DMS79 treated with DMSO at 0.1 percent for 48 hours (cell line): ENCODE results near the gene FHIT.

Experiments
- DNase-seq: peaks from one replicate; lab custom pipeline; 2025; lab: John Stamatoyannopoulos, UW

The FHIT gene

DNA sequence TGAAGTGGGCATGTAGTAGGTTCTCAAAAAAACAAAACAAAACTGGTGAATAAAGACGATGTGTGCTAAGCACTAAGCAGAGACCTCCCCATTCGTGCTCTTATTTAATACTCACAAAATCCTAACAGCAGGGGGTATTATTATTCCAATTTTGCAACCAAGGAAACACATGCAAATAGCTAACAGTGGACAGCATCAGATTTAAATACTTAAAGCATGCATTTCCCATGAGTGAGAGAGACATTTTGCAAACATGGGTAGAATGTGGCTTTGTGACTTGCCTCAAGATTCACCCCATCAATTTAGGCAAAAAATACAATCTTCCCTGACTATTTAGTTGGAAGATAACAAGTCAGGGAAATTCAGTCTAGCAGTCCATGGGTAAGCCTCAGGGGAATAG, 1255.2 kb downstream of the FHIT start:
- no peak for DNase-seq

- no peak for DNase-seq
These were observed 1255.7 kb downstream of the FHIT start for GRCh38 chr3:59995563-59995962.

- no peak for DNase-seq
These were observed 1256.4 kb downstream of the FHIT start for GRCh38 chr3:59994732-59995304.

GRCh38 chr3:59992578-59992977, 1258.7 kb downstream of the FHIT start:
- DNase-seq, result no peak

GRCh38 chr3:59990915-59991314, 1260.3 kb downstream of the FHIT start:
- no peak for DNase-seq

- DNase-seq, result no peak
These were observed 1268.7 kb downstream of the FHIT start for GRCh38 chr3:59982510-59982909.

DNA sequence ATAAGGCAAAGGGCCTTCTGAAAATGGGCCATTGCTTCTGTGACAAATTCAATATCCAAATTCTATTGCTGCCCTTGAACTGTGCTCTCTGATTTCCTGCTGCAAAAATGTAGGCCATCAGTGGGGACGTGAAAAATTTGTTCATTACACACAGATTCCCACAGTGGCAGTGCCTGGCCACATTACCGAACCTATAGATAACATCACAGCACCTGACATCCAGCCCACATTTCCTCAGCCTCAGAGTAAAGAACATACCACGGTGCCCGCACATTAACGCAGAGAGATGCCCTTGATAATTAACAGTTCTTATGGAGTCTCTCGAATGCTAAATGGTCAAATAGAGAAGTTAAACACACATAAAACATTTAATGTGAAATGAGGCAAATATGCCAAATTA, 1269.9 kb downstream of the FHIT start:
- DNase-seq, result no peak

DNA sequence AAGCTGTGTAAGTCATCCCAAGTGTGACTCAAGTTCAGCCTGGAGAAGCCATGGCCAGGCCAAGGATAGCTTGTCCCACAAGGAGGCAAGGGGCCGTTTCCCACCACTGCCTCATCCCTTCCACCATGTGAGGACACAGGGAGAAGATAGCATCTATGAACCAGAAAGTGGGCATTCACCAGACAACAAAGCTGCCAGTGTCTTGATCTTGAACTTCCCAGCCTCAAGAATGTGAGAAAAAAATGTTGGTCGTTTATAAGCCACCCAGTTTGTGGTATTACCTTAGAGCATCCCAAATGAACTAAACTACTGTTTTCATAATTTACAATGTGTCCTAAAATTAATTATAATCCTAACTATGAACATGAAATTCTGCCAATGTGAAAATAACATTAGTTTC, 1270.7 kb downstream of the FHIT start:
- DNase-seq, result no peak

GRCh38 chr3:59979542-59979941, 1271.7 kb downstream of the FHIT start:
- no peak for DNase-seq

GRCh38 chr3:59978979-59979378, 1272.3 kb downstream of the FHIT start:
- no peak for DNase-seq

- DNase-seq, result no peak
These were observed 1280.5 kb downstream of the FHIT start for GRCh38 chr3:59970796-59971195.

GRCh38 chr3:59970376-59970775, 1280.9 kb downstream of the FHIT start:
- DNase-seq, result no peak

DNA sequence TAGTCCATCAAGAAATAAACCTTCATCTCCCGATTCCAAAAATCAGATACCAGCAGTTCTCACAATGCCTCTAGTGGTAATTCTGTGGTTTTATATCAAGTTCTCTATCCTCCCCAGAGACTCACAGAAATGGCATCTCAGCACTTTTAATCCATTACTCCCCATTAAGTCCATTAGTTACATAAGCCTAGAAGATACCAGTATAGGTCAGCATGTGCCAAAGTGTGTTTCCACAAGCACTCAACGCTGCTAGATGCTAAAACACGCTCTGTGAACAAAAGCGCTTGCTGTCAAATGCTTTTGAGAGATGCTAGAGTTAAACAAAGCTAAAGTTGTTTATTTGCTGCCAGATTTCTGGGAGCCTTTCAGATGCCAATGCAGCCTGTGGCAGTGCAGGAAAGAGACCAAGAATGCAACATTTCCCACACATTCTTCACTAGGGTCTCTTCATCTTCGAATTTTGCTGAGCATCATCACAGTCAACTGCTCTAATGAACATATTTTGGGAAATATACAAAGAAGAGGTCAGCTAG, 1282.7 kb downstream of the FHIT start:
- DNase-seq, result peak; percentile 69

GRCh38 chr3:59963676-59964075, 1287.6 kb downstream of the FHIT start:
- DNase-seq, result no peak

DNA sequence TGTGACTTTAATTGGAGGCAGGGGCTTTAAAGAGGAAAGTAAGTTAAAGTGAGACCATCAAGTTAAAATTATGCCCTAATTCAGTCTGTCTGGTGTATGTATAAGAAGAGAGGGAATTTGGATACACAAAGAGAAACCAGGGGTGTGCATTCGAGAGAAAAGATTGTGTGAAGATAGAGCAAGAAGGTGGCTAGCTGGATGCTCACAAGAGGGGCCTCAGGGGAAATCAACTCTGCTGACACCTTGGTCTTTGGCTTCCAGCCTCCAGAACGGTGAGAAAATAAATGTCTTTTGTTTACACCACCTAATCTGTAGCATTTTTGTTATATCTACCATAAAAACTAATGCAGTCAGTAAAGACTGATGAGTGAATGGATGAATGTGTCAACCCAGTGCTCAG, 1294.1 kb downstream of the FHIT start:
- DNase-seq, result no peak

DNA sequence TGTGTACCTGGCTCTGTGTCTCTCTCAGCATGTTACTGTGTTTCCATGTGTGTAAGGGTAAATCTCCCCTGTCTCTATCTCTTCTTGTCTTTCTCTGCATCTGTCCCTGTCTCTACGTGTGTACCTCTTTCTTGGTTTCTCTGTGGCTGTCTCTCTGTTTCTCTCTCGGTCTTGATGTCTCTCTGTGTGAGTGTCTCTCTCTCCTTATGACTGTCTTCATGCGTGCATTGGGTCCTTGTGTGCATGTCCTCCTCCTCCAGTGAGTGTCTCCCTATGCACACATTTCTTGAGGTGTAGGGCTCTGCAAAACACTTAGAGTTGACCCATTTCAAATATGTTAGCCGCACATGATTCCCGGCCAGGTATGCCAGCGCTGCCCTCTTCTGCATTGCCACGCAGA, 1298.1 kb downstream of the FHIT start:
- DNase-seq, result no peak

DNA sequence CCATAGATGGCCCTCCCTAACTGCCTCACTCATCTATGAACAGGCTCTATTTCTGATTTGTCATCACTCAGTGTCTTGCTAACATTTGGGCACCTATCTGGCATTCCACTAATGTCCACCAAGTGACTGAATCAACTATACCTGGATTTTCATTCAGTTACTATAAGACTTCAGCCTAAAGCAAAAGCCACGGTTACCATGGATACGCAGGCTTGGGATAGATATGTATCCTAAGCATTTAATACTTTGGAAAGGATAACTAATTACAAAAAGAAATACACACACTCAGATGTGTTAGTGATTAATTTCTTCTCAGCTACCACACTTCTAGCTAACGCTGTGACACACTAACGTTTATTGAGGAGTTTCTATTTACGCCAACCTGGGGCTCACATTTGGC, 1301.9 kb downstream of the FHIT start:
- no peak for DNase-seq

GRCh38 chr3:59946401-59946800, 1304.9 kb downstream of the FHIT start:
- no peak for DNase-seq

DNA sequence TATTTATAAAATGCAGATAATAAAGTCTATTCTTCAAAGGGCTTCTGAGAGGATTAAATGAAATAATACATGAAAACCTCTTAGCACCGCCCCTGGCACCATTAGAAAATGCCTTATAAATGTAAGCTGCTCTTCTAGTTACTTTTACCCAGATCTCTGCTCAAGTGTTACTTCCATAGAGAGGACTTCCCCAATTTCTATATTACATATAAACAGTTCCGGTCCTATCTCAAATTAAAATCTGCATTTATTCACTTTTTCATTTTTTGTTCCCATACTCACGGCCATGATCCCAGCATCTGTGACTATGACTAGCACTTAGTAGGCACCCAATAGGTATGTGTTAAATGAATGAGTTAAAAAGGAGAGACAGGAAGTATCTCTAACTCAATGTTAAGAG, 1310.5 kb downstream of the FHIT start:
- DNase-seq, result no peak

- DNase-seq, result no peak
These were observed 1311.3 kb downstream of the FHIT start for GRCh38 chr3:59939826-59940426.

- no peak for DNase-seq
These were observed 1312.4 kb downstream of the FHIT start for GRCh38 chr3:59938828-59939227.

GRCh38 chr3:59937201-59937600, 1314.1 kb downstream of the FHIT start:
- no peak for DNase-seq

DNA sequence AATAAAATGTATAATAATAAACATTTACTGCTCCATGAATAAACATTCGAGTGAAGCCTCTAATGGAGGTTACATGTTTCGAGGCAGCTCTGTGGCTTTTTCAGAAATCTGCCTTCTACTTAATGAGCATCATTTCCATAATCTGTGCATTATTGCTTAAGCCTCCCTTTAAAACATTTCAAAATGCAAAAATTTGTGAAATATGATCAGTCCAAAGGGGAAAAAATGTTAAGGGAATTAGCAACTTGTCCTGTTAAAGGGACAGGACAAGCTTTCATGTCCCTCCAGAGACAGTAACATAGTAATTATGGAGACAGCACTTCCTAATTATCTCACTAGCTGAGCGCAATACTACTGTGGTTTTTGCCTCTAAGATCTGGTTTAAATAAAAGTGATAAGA, 1314.8 kb downstream of the FHIT start:
- DNase-seq, result no peak

DNA sequence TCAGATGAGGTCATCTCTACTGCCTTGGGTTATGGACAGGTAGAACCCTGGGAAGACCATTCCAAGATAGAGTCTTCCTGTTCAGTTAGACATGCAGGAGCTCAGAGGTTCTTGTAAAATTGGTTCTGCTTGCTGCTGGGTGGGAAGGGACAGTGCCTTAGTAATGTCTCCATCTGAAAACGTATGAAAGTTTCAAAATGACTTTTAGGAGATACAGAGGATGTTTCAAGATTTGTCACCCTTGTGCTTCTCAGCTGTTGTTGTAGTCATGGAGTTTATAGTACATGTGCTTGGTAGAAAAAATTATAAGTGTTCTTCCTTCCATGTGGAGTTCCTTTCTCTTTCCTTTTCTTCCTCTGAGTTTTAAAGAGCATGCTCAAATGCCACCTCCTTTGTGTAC, 1316.2 kb downstream of the FHIT start:
- no peak for DNase-seq
